Keratinocyte (primary cell): ENCODE data around the gene MFRP. TPM values are rescaled to one million over a fixed set of nuclear protein-coding genes. Genes with fewer than 3 reads are reported as not detected.

ENCODE experiments used
- DNase-seq: peaks from one replicate; pipeline ENCODE4 v3.0.0-alpha.2; 2011; ENCODE audit warnings: low read depth, missing footprints, low spot score
- FAIRE-seq: peaks from 2 replicates; lab custom pipeline; 2011; peaks lifted over from hg19 to GRCh38; lab: Jason Lieb, UNC
- H2AFZ ChIP-seq: 2 replicates; pipeline ENCODE4 v1.6.0; 2012; ENCODE audit warnings: low read length, control low read depth, inconsistent platforms; ENCODE audit not compliant: control insufficient read depth
- H3K27ac ChIP-seq: 2 replicates; pipeline ENCODE4 v1.5.1; 2011; ENCODE audit warnings: low read length; ENCODE audit not compliant: control insufficient read depth, insufficient read depth
- H3K27me3 ChIP-seq: 3 replicates; pipeline ENCODE4 v1.6.0; 2011; ENCODE audit warnings: low read length; ENCODE audit not compliant: control insufficient read depth, insufficient read depth; ENCODE audit errors: extremely low read depth
- H3K36me3 ChIP-seq, 2 experiments: 2 replicates in 1 of 2; 3 replicates in 1 of 2; pipeline ENCODE4 v1.5.1; 2011; ENCODE audit warnings: low read length in 2 of 2, mild to moderate bottlenecking in 1 of 2; ENCODE audit not compliant: control insufficient read depth in 2 of 2, insufficient read depth in 2 of 2; ENCODE audit errors: extremely low read depth in 1 of 2
- H3K4me1 ChIP-seq: 3 replicates; pipeline ENCODE4 v1.5.1; 2011; ENCODE audit warnings: low read length; ENCODE audit not compliant: control insufficient read depth, insufficient read depth; ENCODE audit errors: extremely low read depth
- H3K4me2 ChIP-seq: 3 replicates; pipeline ENCODE4 v1.6.0; 2011; ENCODE audit warnings: low read depth, low read length; ENCODE audit not compliant: control insufficient read depth, insufficient read depth; ENCODE audit errors: extremely low read depth
- H3K4me3 ChIP-seq, 3 experiments: fragments of 200-600 bp in 1 of 3; sonication (generic) in 1 of 3; 2 replicates in 2 of 3; 3 replicates in 1 of 3; pipeline ENCODE4 v1.5.1; 2011 to 2016; ENCODE audit warnings: low read length in 3 of 3, mild to moderate bottlenecking in 3 of 3, control low read depth in 2 of 3, inconsistent platforms in 1 of 3, low read depth in 1 of 3, mixed read lengths in 1 of 3, mixed run types in 1 of 3, moderate library complexity in 1 of 3; ENCODE audit not compliant: control insufficient read depth in 2 of 3, insufficient read depth in 2 of 3; ENCODE audit errors: extremely low read depth in 1 of 3
- H3K79me2 ChIP-seq: 2 replicates; pipeline ENCODE4 v1.6.0; 2012; ENCODE audit warnings: low read length; ENCODE audit not compliant: control insufficient read depth, insufficient read depth
- H3K9ac ChIP-seq: 3 replicates; pipeline ENCODE4 v1.6.0; 2011; ENCODE audit warnings: low read length; ENCODE audit not compliant: control insufficient read depth, insufficient read depth; ENCODE audit errors: extremely low read depth
- H3K9me1 ChIP-seq: 3 replicates; pipeline ENCODE4 v1.6.0; 2011; ENCODE audit warnings: low read length; ENCODE audit not compliant: control insufficient read depth, insufficient read depth; ENCODE audit errors: extremely low read depth
- H3K9me3 ChIP-seq: 2 replicates; pipeline ENCODE4 v1.5.1; 2012; ENCODE audit warnings: low read depth, low read length; ENCODE audit not compliant: control insufficient read depth
- H4K20me1 ChIP-seq: 3 replicates; pipeline ENCODE4 v1.6.0; 2011; ENCODE audit warnings: low read length; ENCODE audit not compliant: control insufficient read depth, insufficient read depth; ENCODE audit errors: extremely low read depth
- EZH2 ChIP-seq: IDR thresholded peaks from one replicate; pipeline ENCODE4 v1.6.1; 2012; ENCODE audit warnings: inconsistent platforms, mild to moderate bottlenecking, low read length, moderate library complexity
- dilution Hi-C: fragments of 300-500 bp; cut with MboI; formaldehyde crosslinking; loops from one replicate; pipeline ENCODE4 v1.7.0; 2020; ENCODE audit warnings: low sequenced_read_pairs; ENCODE audit not compliant: extremely low pct_ligation_motif_present
- polyA plus RNA-seq, 5 experiments: library from polyadenylated mRNA; depleted of rRNA in 3 of 5; stranded (reverse) in 3 of 5; stranded (forward) in 1 of 5; unstranded in 1 of 5; fragments of >200 nt; gene quantifications; 1 replicate in 1 of 5; 2 replicates in 3 of 5; 3 replicates in 1 of 5; pipeline versions ENCODE4 v1.2.1 to v1.2.3, GENCODE V29; 2011 to 2012; ENCODE audit warnings: missing spikeins in 2 of 5, low read depth in 1 of 5, low replicate concordance in 1 of 5
- TF ChIP-seq, protein P1 (sequence below), 3 experiments: IDR thresholded peaks in 1 of 3; conservative IDR thresholded peaks in 1 of 3; optimal IDR thresholded peaks in 1 of 3; 2 replicates in 2 of 3; 3 replicates in 1 of 3; pipeline versions ENCODE3 to v1.5.1; 2011; ENCODE audit warnings: low read length in 3 of 3, mild to moderate bottlenecking in 3 of 3, moderate library complexity in 2 of 3, control low read depth in 1 of 3, inconsistent platforms in 1 of 3; ENCODE audit not compliant: insufficient read depth in 2 of 3; ENCODE audit errors: extremely low read depth in 1 of 3

Gene MFRP
- polyA plus RNA-seq, 1 donor (not counting 4 experiments of a cell fraction or from before 2014, with no cell fraction given) = not detected

DNA sequence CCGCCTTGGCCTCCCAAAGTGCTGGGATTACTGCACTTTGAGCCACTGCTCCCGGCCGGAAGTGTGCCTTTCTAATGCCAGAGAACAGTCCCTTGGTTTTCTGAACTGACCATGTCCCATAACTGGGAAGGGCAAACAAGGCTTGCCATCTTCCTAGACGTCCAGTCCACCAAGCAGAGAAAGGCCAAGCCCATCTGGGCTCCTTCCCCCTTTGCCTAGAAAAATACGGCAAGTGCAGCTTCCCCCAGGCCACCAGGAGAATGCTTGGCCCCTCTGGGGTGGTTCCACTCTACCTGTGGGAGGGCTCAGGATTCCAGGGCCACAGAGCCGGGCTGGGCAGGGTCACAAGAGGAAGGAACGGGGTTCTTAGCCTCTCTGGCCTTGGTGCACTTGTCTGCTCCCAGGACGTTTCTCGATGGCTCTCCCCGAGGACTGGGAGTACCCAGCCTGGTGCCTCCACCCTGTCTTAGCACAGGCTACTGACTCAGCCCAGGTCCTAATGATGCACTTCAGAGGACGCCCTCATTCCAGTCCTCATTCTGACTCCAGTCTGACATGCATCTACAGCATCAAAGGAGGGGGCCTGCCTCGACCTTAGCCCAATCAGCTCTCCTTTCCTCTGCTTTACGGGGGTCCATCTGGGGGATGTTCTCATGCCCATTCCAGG is 33.8 kb upstream of the MFRP start:
- H3K27me3 ChIP-seq = peaks cover 3% of the 10 kb centered on the region
- H4K20me1 ChIP-seq = no peaks in the 10 kb centered on the region
- dilution Hi-C loops = no loop called here
- TF ChIP-seq, protein P1, sequence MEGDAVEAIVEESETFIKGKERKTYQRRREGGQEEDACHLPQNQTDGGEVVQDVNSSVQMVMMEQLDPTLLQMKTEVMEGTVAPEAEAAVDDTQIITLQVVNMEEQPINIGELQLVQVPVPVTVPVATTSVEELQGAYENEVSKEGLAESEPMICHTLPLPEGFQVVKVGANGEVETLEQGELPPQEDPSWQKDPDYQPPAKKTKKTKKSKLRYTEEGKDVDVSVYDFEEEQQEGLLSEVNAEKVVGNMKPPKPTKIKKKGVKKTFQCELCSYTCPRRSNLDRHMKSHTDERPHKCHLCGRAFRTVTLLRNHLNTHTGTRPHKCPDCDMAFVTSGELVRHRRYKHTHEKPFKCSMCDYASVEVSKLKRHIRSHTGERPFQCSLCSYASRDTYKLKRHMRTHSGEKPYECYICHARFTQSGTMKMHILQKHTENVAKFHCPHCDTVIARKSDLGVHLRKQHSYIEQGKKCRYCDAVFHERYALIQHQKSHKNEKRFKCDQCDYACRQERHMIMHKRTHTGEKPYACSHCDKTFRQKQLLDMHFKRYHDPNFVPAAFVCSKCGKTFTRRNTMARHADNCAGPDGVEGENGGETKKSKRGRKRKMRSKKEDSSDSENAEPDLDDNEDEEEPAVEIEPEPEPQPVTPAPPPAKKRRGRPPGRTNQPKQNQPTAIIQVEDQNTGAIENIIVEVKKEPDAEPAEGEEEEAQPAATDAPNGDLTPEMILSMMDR (optimal IDR thresholded peaks at IDR 0.05 in 1 of 3, IDR thresholded peaks at IDR 0.05 in 1 of 3, conservative IDR thresholded peaks at IDR 0.05 in 1 of 3; ENCODE audit: extremely low read depth in 1 of 3, insufficient read depth in 2 of 3, low read length in 3 of 3) = no peak
- TF ChIP-seq EZH2 = no peak
- DNase-seq (no peak), FAIRE-seq (no peak)
- no peaks in the 10 kb centered on the region for H3K36me3 ChIP-seq
- H3K4me3 ChIP-seq = no peak overlapping the region
- H2AFZ ChIP-seq = no peak overlapping the region
- H3K9me3 ChIP-seq = no peaks in the 10 kb centered on the region
- peaks cover 34% of the 10 kb centered on the region for H3K4me1 ChIP-seq
- no peaks in the 10 kb centered on the region for H3K79me2 ChIP-seq
- no peak overlapping the region for H3K27ac ChIP-seq
- no peak overlapping the region for H3K4me2 ChIP-seq
- peaks cover 2% of the 10 kb centered on the region for H3K9me1 ChIP-seq
- H3K9ac ChIP-seq = no peak overlapping the region

DNA sequence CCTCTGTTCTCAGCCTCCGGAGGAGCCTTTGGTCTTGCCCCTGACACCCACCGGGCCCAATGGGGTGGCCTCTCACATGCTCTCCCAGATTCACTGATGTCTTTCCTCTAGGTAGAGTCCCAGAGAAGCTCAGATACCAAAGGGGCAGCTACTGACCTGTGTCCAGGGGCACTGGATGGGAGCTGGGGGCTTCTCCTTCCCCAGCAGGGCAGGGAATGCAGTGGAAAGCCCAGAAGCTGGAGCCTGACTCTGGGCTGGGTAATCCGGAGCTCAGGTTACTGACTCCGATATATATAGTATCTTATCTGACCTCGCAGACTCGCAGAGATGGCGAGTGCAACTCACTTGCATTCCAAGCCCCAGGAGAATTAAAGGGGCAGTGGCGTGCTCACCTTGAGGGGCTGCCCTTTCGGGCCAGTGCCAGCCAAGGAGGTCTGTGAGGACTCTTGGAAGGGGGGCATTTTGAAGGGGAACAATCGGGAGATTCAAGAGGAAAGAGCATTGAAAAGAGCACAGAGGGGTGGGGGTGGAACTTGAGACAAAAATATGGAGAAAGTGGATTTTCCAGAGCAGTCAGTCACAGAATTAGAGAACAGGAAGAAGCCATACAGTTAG is 32.5 kb upstream of the MFRP start:
- FAIRE-seq (no peak), DNase-seq (no peak)
- dilution Hi-C loops = no loop called here
- Histone ChIP-seq H2AFZ (no peak overlapping the region), H3K4me1 (peaks cover 34% of the 10 kb centered on the region), H4K20me1 (no peaks in the 10 kb centered on the region), H3K4me3 (no peak overlapping the region), H3K79me2 (no peaks in the 10 kb centered on the region), H3K4me2 (no peak overlapping the region), H3K36me3 (no peaks in the 10 kb centered on the region), H3K27ac (no peak overlapping the region), H3K9me1 (peaks cover 2% of the 10 kb centered on the region), H3K9ac (no peak overlapping the region), H3K9me3 (no peaks in the 10 kb centered on the region), H3K27me3 (peaks cover 3% of the 10 kb centered on the region)
- TF ChIP-seq, protein P1 (optimal IDR thresholded peaks at IDR 0.05 in 1 of 3, IDR thresholded peaks at IDR 0.05 in 1 of 3, conservative IDR thresholded peaks at IDR 0.05 in 1 of 3; ENCODE audit: extremely low read depth in 1 of 3, insufficient read depth in 2 of 3, low read length in 3 of 3) = no peak
- TF ChIP-seq EZH2 = no peak
